ENCODE measurements around the gene INTS11. TPM values are rescaled to one million over a fixed set of nuclear protein-coding genes. Genes with fewer than 3 reads are reported as not detected.

INTS11 gene
- total and polyA plus RNA-seq, 2 donors from 2014 or later, result 73.6 to 100 TPM

GRCh38 chr1:1309251-1310108 is 15.0 kb downstream of the INTS11 start:
- no peaks in the 10 kb centered on the region for H3K9me3 ChIP-seq (ENCODE audit: control insufficient read depth in 2 of 3, insufficient read depth in 1 of 3, low read length in 3 of 3)
- FAIRE-seq (no peak), DNase-seq (peak in 2 of 5 donors; percentile 32 to 74)
- H3K27ac ChIP-seq (ENCODE audit: low read depth in 2 of 2, low read length in 2 of 2), result no peak overlapping the region
- peaks cover 0 to 33% (median 12%) of the 10 kb centered on the region in 3 donors for H3K4me1 ChIP-seq (ENCODE audit: control insufficient read depth in 2 of 3, insufficient read depth in 2 of 3, low read depth in 1 of 3, low read length in 3 of 3)
- peaks cover 0 to 10% (median 7%) of the 10 kb centered on the region in 3 donors for H3K36me3 ChIP-seq (ENCODE audit: control insufficient read depth in 2 of 3, insufficient read depth in 3 of 3, low read length in 3 of 3)
- H3K9ac ChIP-seq (ENCODE audit: low read length in 3 of 3), result peak overlapping the region in 1 of 3 donors; percentile 80
- no peak for TF ChIP-seq CTCF (IDR thresholded peaks at IDR 0.05; ENCODE audit: borderline replicate concordance, extremely low read depth, insufficient read depth)
- no peaks in the 10 kb centered on the region for H3K27me3 ChIP-seq (ENCODE audit: control insufficient read depth, insufficient read depth, low read length)
- intact Hi-C loops (cut with DNase I), result no loop called here
- H3K4me3 ChIP-seq (ENCODE audit: low read length in 3 of 3), result peak overlapping the region; percentile 6 to 64 (median 45)

GRCh38 chr1:1308756-1309250 is 15.7 kb downstream of the INTS11 start:
- Histone ChIP-seq H3K4me3 (ENCODE audit: low read length in 3 of 3) (peak overlapping the region; percentile 26 to 64 (median 45)), H3K36me3 (ENCODE audit: control insufficient read depth in 2 of 3, insufficient read depth in 3 of 3, low read length in 3 of 3) (peaks cover 0 to 7% (median 6%) of the 10 kb centered on the region in 3 donors), H3K27me3 (ENCODE audit: control insufficient read depth, insufficient read depth, low read length) (no peaks in the 10 kb centered on the region), H3K9me3 (ENCODE audit: control insufficient read depth in 2 of 3, insufficient read depth in 1 of 3, low read length in 3 of 3) (no peaks in the 10 kb centered on the region), H3K4me1 (ENCODE audit: control insufficient read depth in 2 of 3, insufficient read depth in 2 of 3, low read depth in 1 of 3, low read length in 3 of 3) (peaks cover 0 to 36% (median 12%) of the 10 kb centered on the region in 3 donors), H3K27ac (ENCODE audit: low read depth in 2 of 2, low read length in 2 of 2) (peak overlapping the region; percentile 85 to 89), H3K9ac (ENCODE audit: low read length in 3 of 3) (peak overlapping the region in 2 of 3 donors; percentile 32 to 80)
- FAIRE-seq (no peak), DNase-seq (peak in 1 of 5 donors; percentile 90)
- intact Hi-C loops (cut with DNase I), result no loop called here
- no peak for TF ChIP-seq CTCF (IDR thresholded peaks at IDR 0.05; ENCODE audit: borderline replicate concordance, extremely low read depth, insufficient read depth)

DNA sequence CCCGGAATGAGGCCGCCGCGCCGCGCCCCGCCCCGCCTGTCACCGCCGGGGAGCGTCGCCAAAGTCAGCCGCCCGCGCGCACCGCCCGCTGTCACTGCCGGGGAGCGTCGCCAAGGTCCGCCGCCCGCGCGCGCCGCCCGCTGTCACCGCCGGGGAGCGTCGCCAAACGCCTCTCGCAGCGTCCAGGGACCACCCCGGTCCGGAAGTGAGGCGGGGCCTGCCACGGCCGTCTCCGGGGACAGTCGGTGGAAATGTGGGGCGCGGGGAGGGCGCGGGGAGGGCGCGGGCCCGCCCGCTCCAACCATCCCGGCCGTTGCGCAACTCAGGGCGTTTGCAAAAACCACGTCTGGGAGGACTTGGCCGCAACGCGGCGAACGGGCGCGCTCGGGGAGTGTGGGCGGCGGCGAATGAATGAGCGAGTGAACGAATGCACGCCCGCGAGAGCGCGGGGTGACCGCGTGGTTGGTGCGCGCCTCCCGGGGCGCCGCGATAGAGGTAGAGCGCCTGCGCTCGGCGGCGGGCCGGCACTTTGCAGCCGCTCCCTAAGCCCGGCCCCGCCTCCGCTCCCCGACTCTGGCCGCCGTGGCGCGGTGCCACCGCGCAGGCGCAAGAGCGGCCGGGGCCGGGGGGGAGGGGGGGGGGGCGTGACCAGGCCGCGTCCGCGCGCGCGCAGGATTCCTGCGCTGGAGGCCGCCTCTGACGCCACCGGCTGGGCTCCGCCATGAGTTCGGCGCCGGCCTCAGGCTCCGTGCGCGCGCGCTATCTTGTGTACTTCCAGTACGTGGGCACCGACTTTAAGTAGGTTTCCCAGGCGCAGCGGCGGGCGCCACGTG is 16.3 kb downstream of the INTS11 start, which contains the start of the genes ACAP3 and PUSL1:
Gene ACAP3, minus strand, starts transcription at position 8 of the 833 bp plus-strand sequence. CDS start 115 bp downstream, outside the sequence.
Gene PUSL1, plus strand, starts transcription at position 675 of the 833 bp plus-strand sequence. Its CDS starts 47 bp downstream, at position 722.
- DNase-seq, result peak; percentile 89 to 97 (median 94)
- FAIRE-seq, result no peak
- H3K4me1 ChIP-seq (ENCODE audit: control insufficient read depth in 2 of 3, insufficient read depth in 2 of 3, low read depth in 1 of 3, low read length in 3 of 3), result peaks cover 0 to 36% (median 12%) of the 10 kb centered on the region in 3 donors
- peaks cover 0 to 6% (median 5%) of the 10 kb centered on the region in 3 donors for H3K36me3 ChIP-seq (ENCODE audit: control insufficient read depth in 2 of 3, insufficient read depth in 3 of 3, low read length in 3 of 3)
- no peaks in the 10 kb centered on the region for H3K27me3 ChIP-seq (ENCODE audit: control insufficient read depth, insufficient read depth, low read length)
- peak within 1 kb of the TSS; percentile 90 to 92 for H3K27ac ChIP-seq (ENCODE audit: low read depth in 2 of 2, low read length in 2 of 2)
- intact Hi-C loops (cut with DNase I), result no loop called here
- peak within 1 kb of the TSS; percentile 53 to 77 (median 74) for H3K4me3 ChIP-seq (ENCODE audit: low read length in 3 of 3)
- no peaks in the 10 kb centered on the region for H3K9me3 ChIP-seq (ENCODE audit: control insufficient read depth in 2 of 3, insufficient read depth in 1 of 3, low read length in 3 of 3)
- H3K9ac ChIP-seq (ENCODE audit: low read length in 3 of 3), result peak within 1 kb of the TSS in 2 of 3 donors; percentile 32 to 80
- TF ChIP-seq CTCF (IDR thresholded peaks at IDR 0.05; ENCODE audit: borderline replicate concordance, extremely low read depth, insufficient read depth), result no peak
